ENCODE data around the gene BCAM.

- TF ChIP-seq CTCF (IDR thresholded peaks at IDR 0.05; ENCODE audit: insufficient read depth, low read length): no peak
- no peak for TF ChIP-seq GABPA (IDR thresholded peaks at IDR 0.05; ENCODE audit: low read depth)
- no peak for TF ChIP-seq REST (IDR thresholded peaks at IDR 0.05; ENCODE audit: insufficient replicate concordance, low read depth)
Observed at GRCh38 chr19:44810234-44811121, 1.6 kb downstream of the BCAM start.
